22Rv1 (cell line): ENCODE data around the gene LBHD1.

ENCODE experiments used
- ZFX ChIP-seq: fragments of 450-650 bp; IDR thresholded peaks from 2 replicates; pipeline ENCODE4 v1.6.1; 2017; ENCODE audit warnings: antibody characterized with exemption, borderline replicate concordance
- TF ChIP-seq, protein P1 (sequence below): fragments of 450-650 bp; IDR thresholded peaks from 2 replicates; pipeline ENCODE4 v1.5.1; 2017; ENCODE audit warnings: mild to moderate bottlenecking

GRCh38 chr11:62705413-62705812 is 33.3 kb upstream of the LBHD1 start:
- TF ChIP-seq, protein P1, sequence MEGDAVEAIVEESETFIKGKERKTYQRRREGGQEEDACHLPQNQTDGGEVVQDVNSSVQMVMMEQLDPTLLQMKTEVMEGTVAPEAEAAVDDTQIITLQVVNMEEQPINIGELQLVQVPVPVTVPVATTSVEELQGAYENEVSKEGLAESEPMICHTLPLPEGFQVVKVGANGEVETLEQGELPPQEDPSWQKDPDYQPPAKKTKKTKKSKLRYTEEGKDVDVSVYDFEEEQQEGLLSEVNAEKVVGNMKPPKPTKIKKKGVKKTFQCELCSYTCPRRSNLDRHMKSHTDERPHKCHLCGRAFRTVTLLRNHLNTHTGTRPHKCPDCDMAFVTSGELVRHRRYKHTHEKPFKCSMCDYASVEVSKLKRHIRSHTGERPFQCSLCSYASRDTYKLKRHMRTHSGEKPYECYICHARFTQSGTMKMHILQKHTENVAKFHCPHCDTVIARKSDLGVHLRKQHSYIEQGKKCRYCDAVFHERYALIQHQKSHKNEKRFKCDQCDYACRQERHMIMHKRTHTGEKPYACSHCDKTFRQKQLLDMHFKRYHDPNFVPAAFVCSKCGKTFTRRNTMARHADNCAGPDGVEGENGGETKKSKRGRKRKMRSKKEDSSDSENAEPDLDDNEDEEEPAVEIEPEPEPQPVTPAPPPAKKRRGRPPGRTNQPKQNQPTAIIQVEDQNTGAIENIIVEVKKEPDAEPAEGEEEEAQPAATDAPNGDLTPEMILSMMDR, result no peak
- TF ChIP-seq ZFX, result no peak
